Vagina (tissue), 2 donors: Measurements from ENCODE around the gene MEIS1.

Experiments used
- POLR2A ChIP-seq, 2 donors: fragments of 450-650 bp; IDR thresholded peaks; one replicate each; pipeline ENCODE4 v1.6.1; 2017; ENCODE audit warnings: antibody characterized with exemption in 2 of 2, mild to moderate bottlenecking in 2 of 2, moderate library complexity in 2 of 2
- POLR2AphosphoS5 ChIP-seq, 2 donors: sonication (generic); formaldehyde crosslinking; IDR thresholded peaks; one replicate each; pipeline ENCODE4 v1.9.0; 2017; ENCODE audit warnings: antibody characterized with exemption in 2 of 2, mild to moderate bottlenecking in 2 of 2, low read depth in 1 of 2; ENCODE audit not compliant: insufficient read depth in 1 of 2
- TF ChIP-seq, protein P1 (sequence below), 3 experiments: fragments of 450-650 bp in 2 of 3; fragments of 200-600 bp in 1 of 3; sonication (generic) in 1 of 3; IDR thresholded peaks; one replicate each; pipeline ENCODE4 v1.5.1; 2017 to 2019; ENCODE audit warnings: antibody characterized with exemption in 3 of 3, mild to moderate bottlenecking in 2 of 3, moderate library complexity in 2 of 3

GRCh38 chr2:66488946-66489345, 54.0 kb downstream of the MEIS1 start:
- TF ChIP-seq, protein P1, sequence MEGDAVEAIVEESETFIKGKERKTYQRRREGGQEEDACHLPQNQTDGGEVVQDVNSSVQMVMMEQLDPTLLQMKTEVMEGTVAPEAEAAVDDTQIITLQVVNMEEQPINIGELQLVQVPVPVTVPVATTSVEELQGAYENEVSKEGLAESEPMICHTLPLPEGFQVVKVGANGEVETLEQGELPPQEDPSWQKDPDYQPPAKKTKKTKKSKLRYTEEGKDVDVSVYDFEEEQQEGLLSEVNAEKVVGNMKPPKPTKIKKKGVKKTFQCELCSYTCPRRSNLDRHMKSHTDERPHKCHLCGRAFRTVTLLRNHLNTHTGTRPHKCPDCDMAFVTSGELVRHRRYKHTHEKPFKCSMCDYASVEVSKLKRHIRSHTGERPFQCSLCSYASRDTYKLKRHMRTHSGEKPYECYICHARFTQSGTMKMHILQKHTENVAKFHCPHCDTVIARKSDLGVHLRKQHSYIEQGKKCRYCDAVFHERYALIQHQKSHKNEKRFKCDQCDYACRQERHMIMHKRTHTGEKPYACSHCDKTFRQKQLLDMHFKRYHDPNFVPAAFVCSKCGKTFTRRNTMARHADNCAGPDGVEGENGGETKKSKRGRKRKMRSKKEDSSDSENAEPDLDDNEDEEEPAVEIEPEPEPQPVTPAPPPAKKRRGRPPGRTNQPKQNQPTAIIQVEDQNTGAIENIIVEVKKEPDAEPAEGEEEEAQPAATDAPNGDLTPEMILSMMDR (IDR thresholded peaks at IDR 0.05): no peak
- TF ChIP-seq POLR2A (IDR thresholded peaks at IDR 0.05): no peak
- TF ChIP-seq POLR2AphosphoS5 (IDR thresholded peaks at IDR 0.05; ENCODE audit: insufficient read depth in 1 of 2, low read depth in 1 of 2): no peak
